GM23248 (cell line): ENCODE data around the gene INPP1. TPM values are rescaled to one million over a fixed set of nuclear protein-coding genes. Genes with fewer than 3 reads are reported as not detected.
"Not testable (repeated sequence)": the region's sequence is repeated elsewhere in the genome, so short reads cannot be mapped to it uniquely, and the experiment has no call there.

Source experiments
- DNase-seq: peaks from one replicate; pipeline ENCODE4 v3.0.0-alpha.2; 2015
- H2AFZ ChIP-seq: fragments of 200-600 bp; sonication (generic); 2 replicates; pipeline ENCODE4 v1.6.1; 2016; ENCODE audit warnings: antibody characterized with exemption
- H3F3A ChIP-seq: fragments of 200-600 bp; sonication (generic); 2 replicates; pipeline ENCODE4 v1.6.1; 2016; ENCODE audit warnings: mild to moderate bottlenecking, antibody characterized with exemption, mixed run types; ENCODE audit not compliant: insufficient read depth
- H3K27ac ChIP-seq: fragments of 200-600 bp; sonication (generic); 2 replicates; pipeline ENCODE4 v1.5.1; 2016; ENCODE audit warnings: mild to moderate bottlenecking
- H3K27me3 ChIP-seq: fragments of 200-600 bp; sonication (generic); replicated peaks from 2 replicates; pipeline ENCODE4 v1.6.1; 2016; ENCODE audit warnings: mild to moderate bottlenecking; ENCODE audit not compliant: insufficient read depth
- H3K36me3 ChIP-seq: fragments of 200-600 bp; sonication (generic); 2 replicates; pipeline ENCODE4 v1.6.1; 2016; ENCODE audit warnings: low read depth, mild to moderate bottlenecking
- H3K4me1 ChIP-seq: fragments of 200-600 bp; sonication (generic); 2 replicates; pipeline ENCODE4 v1.6.1; 2016; ENCODE audit warnings: mild to moderate bottlenecking; ENCODE audit not compliant: insufficient read depth
- H3K4me2 ChIP-seq: fragments of 200-600 bp; sonication (generic); one replicate; pipeline ENCODE4 v1.6.1; 2016; ENCODE audit warnings: mild to moderate bottlenecking; ENCODE audit not compliant: unreplicated experiment
- H3K4me3 ChIP-seq: fragments of 200-600 bp; sonication (generic); 2 replicates; pipeline ENCODE4 v1.5.1; 2016; ENCODE audit warnings: mild to moderate bottlenecking
- H3K79me2 ChIP-seq: fragments of 200-600 bp; sonication (generic); 2 replicates; pipeline ENCODE4 v1.6.1; 2016; ENCODE audit warnings: mild to moderate bottlenecking; ENCODE audit not compliant: insufficient read depth
- H3K9ac ChIP-seq: fragments of 200-600 bp; sonication (generic); 2 replicates; pipeline ENCODE4 v1.6.1; 2016; ENCODE audit warnings: mild to moderate bottlenecking
- H3K9me2 ChIP-seq: fragments of 200-600 bp; sonication (generic); 2 replicates; pipeline ENCODE4 v1.6.1; 2016; ENCODE audit warnings: mixed run types, mild to moderate bottlenecking, moderate library complexity; ENCODE audit not compliant: insufficient read depth
- H3K9me3 ChIP-seq: fragments of 200-600 bp; sonication (generic); one replicate; pipeline ENCODE4 v1.6.1; 2017; ENCODE audit warnings: low read depth
- H4K20me1 ChIP-seq: fragments of 200-600 bp; sonication (generic); 2 replicates; pipeline ENCODE4 v1.6.0; 2016; ENCODE audit not compliant: insufficient read depth
- EZH2 ChIP-seq: fragments of 200-600 bp; sonication (generic); IDR thresholded peaks from 2 replicates; pipeline ENCODE4 v1.6.1; 2018; ENCODE audit warnings: antibody characterized with exemption, mild to moderate bottlenecking; ENCODE audit not compliant: insufficient read depth, poor library complexity, severe bottlenecking
- EZH2phosphoT487 ChIP-seq: fragments of 200-600 bp; sonication (generic); IDR thresholded peaks from 2 replicates; pipeline ENCODE4 v1.6.1; 2018; ENCODE audit warnings: antibody characterized with exemption, moderate library complexity, mild to moderate bottlenecking, low read depth; ENCODE audit not compliant: insufficient read depth
- WGBS, 2 experiments: methylation state at CpG; one replicate each; pipeline ENCODE4 v1.1.6; 2015 to 2017; ENCODE audit warnings: low lambda C conversion rate in 2 of 2, low coverage in 1 of 2; ENCODE audit errors: missing lambda C conversion rate in 2 of 2; 5-methylcytosine and 5-hydroxymethylcytosine counted together
- in situ Hi-C: fragments of 300-500 bp; cut with MboI; formaldehyde crosslinking; loops from 2 replicates; pipeline ENCODE4 v1.15.0; 2020
- polyA plus RNA-seq: library from polyadenylated mRNA; unstranded; fragments of >200 nt; fragmentation: Nextera tagmentation; extraction: Ambion mirVana; gene quantifications from 2 replicates; pipeline ENCODE4 v1.2.1, GENCODE V29; 2016
- total RNA-seq: library from RNA; depleted of rRNA; stranded (reverse); fragments of >200 nt; shearing (Covaris generic); gene quantifications from 2 replicates; pipeline ENCODE4 v1.2.3, GENCODE V29; 2014

The INPP1 gene
- total and polyA plus RNA-seq, 2 experiments from 2014 or later = 7.1 to 28.7 TPM

DNA sequence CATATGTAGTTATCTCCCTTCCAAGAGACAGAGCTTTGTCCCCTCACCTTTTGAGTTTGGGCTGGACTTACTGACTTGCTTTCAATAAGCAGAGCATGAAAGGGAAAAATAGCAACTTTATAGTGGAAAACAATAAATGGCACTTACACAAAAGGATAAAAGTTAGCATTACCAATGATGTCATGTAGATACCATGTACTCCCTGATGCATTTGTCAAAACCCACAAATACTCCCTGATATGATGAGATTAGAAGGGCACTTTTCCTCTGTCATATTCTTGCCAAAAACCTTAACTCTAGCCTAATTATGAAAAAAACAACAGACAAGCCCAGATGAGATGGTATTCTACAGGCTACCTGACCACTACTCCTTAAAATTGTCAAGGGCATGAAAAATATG, 39.7 kb upstream of the INPP1 start:
- H3K9me3 ChIP-seq = no peaks in the 10 kb centered on the region
- no peaks in the 10 kb centered on the region for H4K20me1 ChIP-seq
- no peak for DNase-seq
- H3K9me2 ChIP-seq = no peaks in the 10 kb centered on the region
- H3K4me2 ChIP-seq = no peak overlapping the region
- no peak overlapping the region for H2AFZ ChIP-seq
- TF ChIP-seq EZH2 = no peak
- no peak for TF ChIP-seq EZH2phosphoT487
- H3K4me1 ChIP-seq = no peaks in the 10 kb centered on the region
- no peak overlapping the region for H3K9ac ChIP-seq
- H3K27me3 ChIP-seq = no peaks in the 10 kb centered on the region
- no peak overlapping the region for H3K27ac ChIP-seq
- no peak overlapping the region for H3K4me3 ChIP-seq
- 0 out of 2 replicates have a peak, but pooled peaks cover 4% of the 10 kb centered on the region for H3K79me2 ChIP-seq
- H3F3A ChIP-seq = no peaks in the 10 kb centered on the region
- in situ Hi-C loops = no loop called here
- peaks cover 6% of the 10 kb centered on the region; the same call in 1 of the 2 replicates for H3K36me3 ChIP-seq

DNA sequence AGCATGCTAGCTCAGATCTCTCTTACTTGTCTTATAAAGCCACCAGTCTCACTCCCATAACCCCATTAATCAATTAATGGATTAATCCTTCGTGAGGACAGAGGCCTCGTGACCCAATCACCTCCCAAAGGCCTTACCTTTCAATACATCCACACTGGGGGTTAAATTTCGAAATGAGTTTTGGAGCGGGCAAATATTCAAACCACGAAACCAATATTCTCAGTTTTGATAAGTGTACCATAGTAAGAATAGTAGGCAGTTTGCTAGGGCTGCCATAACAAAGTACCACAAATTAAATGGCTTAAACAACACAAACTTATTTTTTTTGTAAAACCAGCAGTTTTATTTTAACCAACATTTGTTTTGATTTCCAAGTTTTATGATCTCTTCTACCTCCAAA, 39.0 kb upstream of the INPP1 start:
- peaks cover 6% of the 10 kb centered on the region; the same call in 1 of the 2 replicates for H3K36me3 ChIP-seq
- no peaks in the 10 kb centered on the region for H4K20me1 ChIP-seq
- WGBS, 2 experiments = 95 to 96% methylated on average over 5 of the region's 5 CpGs
- H2AFZ ChIP-seq = no peak overlapping the region
- in situ Hi-C loops = no loop called here
- H3K9ac ChIP-seq = no peak overlapping the region
- no peak overlapping the region for H3K27ac ChIP-seq
- TF ChIP-seq EZH2phosphoT487 = no peak
- TF ChIP-seq EZH2 = no peak
- H3K4me1 ChIP-seq = no peaks in the 10 kb centered on the region
- 0 out of 2 replicates have a peak, but pooled peaks cover 4% of the 10 kb centered on the region for H3K79me2 ChIP-seq
- H3K9me3 ChIP-seq = no peaks in the 10 kb centered on the region
- DNase-seq = no peak
- no peaks in the 10 kb centered on the region for H3K27me3 ChIP-seq
- no peaks in the 10 kb centered on the region for H3F3A ChIP-seq
- H3K9me2 ChIP-seq = no peaks in the 10 kb centered on the region
- H3K4me2 ChIP-seq = no peak overlapping the region
- no peak overlapping the region for H3K4me3 ChIP-seq

DNA sequence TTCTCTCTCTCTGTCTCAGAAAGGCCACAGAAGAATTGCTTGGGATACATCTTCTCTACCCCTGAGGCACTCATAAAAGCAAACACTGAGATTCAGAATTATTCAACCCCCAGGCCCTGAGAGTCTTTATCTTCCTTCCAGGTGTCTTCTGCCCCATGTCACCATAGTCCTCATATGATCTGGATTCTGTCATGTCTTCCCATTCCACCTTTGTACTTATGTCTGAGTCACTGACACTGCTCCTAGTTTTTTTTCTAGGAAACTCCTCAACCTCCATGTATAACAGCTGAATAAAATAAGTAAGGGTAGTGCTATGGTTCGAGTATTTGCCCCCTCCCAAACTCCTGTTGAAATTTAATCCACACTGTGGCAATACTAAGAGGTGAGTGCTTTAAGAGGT, 35.4 kb upstream of the INPP1 start:
- in situ Hi-C loops = no loop called here
- no peaks in the 10 kb centered on the region for H3K9me3 ChIP-seq
- H2AFZ ChIP-seq = no peak overlapping the region
- TF ChIP-seq EZH2phosphoT487 (no peak), EZH2 (no peak)
- H3F3A ChIP-seq = no peaks in the 10 kb centered on the region
- H3K9me2 ChIP-seq = no peaks in the 10 kb centered on the region
- H3K27me3 ChIP-seq = no peaks in the 10 kb centered on the region
- H3K4me2 ChIP-seq = no peak overlapping the region
- H3K79me2 ChIP-seq = peaks cover 25% of the 10 kb centered on the region
- no peaks in the 10 kb centered on the region for H3K4me1 ChIP-seq
- no peak for DNase-seq
- no peak overlapping the region for H3K9ac ChIP-seq
- H4K20me1 ChIP-seq = no peaks in the 10 kb centered on the region
- H3K36me3 ChIP-seq = no peaks in the 10 kb centered on the region
- no peak overlapping the region for H3K4me3 ChIP-seq
- H3K27ac ChIP-seq = no peak overlapping the region
- 90 to 96% methylated on average over 1 of the region's 1 CpG for WGBS, 2 experiments

DNA sequence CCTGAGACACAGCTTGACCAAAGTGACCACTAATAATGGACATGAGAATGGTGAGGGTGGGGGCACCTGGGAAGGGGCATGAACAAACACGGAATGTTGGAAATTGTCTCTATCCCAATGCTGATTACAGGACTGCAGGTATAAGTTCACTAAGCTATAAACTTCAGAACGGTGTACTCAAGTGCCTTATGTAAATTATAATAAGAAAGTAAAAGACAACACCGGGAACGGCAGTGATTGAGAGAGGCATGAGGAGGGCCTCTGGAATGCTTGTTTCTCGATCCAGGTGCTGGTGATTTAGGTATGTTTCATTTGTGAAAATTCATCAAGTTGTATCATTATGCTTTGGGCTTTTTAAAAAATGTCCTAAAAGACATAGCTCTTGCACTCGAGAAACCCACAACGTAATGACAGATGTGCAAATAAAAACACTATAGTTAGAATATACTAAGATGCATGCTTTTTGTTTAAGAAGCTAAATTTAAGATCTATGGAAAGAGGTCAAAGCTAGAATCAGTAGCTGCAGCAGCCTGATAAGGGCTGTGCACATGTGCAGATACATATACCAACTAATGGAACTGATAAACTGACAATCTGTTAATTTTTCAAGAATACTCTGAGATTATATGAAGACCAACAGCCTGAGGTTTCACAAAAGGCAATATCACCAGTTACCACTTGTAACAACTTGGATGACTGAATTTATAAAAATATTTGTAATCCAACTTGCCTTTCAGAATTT, 31.3 kb upstream of the INPP1 start:
- no peaks in the 10 kb centered on the region for H4K20me1 ChIP-seq
- H3K4me1 ChIP-seq = peaks cover 14% of the 10 kb centered on the region
- DNase-seq = no peak
- peaks cover 8% of the 10 kb centered on the region; the same call in 1 of the 2 replicates for H3F3A ChIP-seq
- no peak overlapping the region for H3K4me2 ChIP-seq
- H2AFZ ChIP-seq = no peak overlapping the region
- no peaks in the 10 kb centered on the region for H3K9me2 ChIP-seq
- H3K36me3 ChIP-seq = no peaks in the 10 kb centered on the region
- H3K9ac ChIP-seq = no peak overlapping the region
- H3K27me3 ChIP-seq = no peaks in the 10 kb centered on the region
- in situ Hi-C loops = no loop called here
- peaks cover 57% of the 10 kb centered on the region for H3K79me2 ChIP-seq
- H3K4me3 ChIP-seq = no peak overlapping the region
- TF ChIP-seq EZH2 (no peak), EZH2phosphoT487 (no peak)
- no peaks in the 10 kb centered on the region for H3K9me3 ChIP-seq
- H3K27ac ChIP-seq = no peak overlapping the region
- 93 to 98% methylated on average over 7 of the region's 7 CpGs for whole genome bisulfite sequencing, 2 experiments

DNA sequence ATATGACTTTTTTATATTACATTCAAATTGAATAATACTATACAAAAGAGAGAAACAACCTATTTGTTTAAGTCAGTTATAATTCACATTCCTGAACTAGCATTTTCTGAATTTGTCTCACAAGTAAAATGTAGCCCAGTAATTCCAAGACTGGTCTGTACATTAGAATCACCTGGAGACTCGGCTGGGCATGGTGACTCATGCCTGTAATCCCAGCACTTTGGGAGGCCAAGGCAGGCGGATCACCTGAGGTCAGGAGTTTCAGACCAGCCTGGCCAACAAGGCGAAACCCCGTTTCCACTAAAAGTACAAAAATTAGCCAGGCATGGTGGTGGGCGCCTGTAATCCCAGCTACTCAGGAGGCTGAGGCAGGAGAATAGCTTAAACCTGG, 30.8 kb upstream of the INPP1 start:
- H3K27ac ChIP-seq, H3F3A ChIP-seq, DNase-seq, H3K36me3 ChIP-seq, H3K27me3 ChIP-seq, H3K9me3 ChIP-seq, H3K4me2 ChIP-seq, H3K9me2 ChIP-seq, H2AFZ ChIP-seq, in situ Hi-C loops, H3K9ac ChIP-seq, H3K4me3 ChIP-seq, H4K20me1 ChIP-seq: not testable (repeated sequence)
- WGBS, 2 experiments = 89 to 93% methylated on average over 5 of the region's 5 CpGs
- H3K4me1 ChIP-seq = peaks cover 14% of the 10 kb centered on the region
- H3K79me2 ChIP-seq = peaks cover 63% of the 10 kb centered on the region
